GM23338 (cell line): Measurements from ENCODE around the gene RASEF. TPM values are rescaled to one million over a fixed set of nuclear protein-coding genes. Genes with fewer than 3 reads are reported as not detected.

ENCODE experiments used
- ATAC-seq: fragments of 200-7000 bp; cut with Tn5 transposase; 3 replicates; pipeline ENCODE4 v1.9.1; 2020
- DNase-seq: peaks from one replicate; pipeline ENCODE4 v3.0.0-alpha.2; 2015; ENCODE audit warnings: low spot score
- H2AFZ ChIP-seq: fragments of 200-600 bp; sonication (generic); 2 replicates; pipeline ENCODE4 v1.8.0; 2016; ENCODE audit warnings: antibody characterized with exemption, mild to moderate bottlenecking, moderate library complexity
- H3F3A ChIP-seq: fragments of 200-600 bp; sonication (generic); replicated peaks from 2 replicates; pipeline ENCODE4 v1.8.0; 2017; ENCODE audit warnings: antibody characterized with exemption, mixed run types, low read depth
- H3K27ac ChIP-seq: fragments of 200-600 bp; sonication (generic); 2 replicates; pipeline ENCODE4 v1.6.1; 2016; ENCODE audit warnings: low read depth
- H3K27me3 ChIP-seq: fragments of 200-600 bp; sonication (generic); 2 replicates; pipeline ENCODE4 v1.8.0; 2016; ENCODE audit warnings: mild to moderate bottlenecking, mixed run types, moderate library complexity; ENCODE audit not compliant: insufficient read depth
- H3K36me3 ChIP-seq: fragments of 200-600 bp; sonication (generic); 2 replicates; pipeline ENCODE4 v1.8.0; 2016; ENCODE audit warnings: mild to moderate bottlenecking; ENCODE audit not compliant: insufficient read depth
- H3K4me1 ChIP-seq: fragments of 200-600 bp; sonication (generic); 2 replicates; pipeline ENCODE4 v1.8.0; 2016; ENCODE audit warnings: mild to moderate bottlenecking, moderate library complexity; ENCODE audit not compliant: insufficient read depth
- H3K4me2 ChIP-seq: fragments of 200-600 bp; sonication (generic); 2 replicates; pipeline ENCODE4 v1.7.1; 2017; ENCODE audit warnings: mixed run types
- H3K4me3 ChIP-seq: fragments of 200-600 bp; sonication (generic); 2 replicates; pipeline ENCODE4 v1.6.1; 2016; ENCODE audit warnings: mixed run types
- H3K79me2 ChIP-seq: fragments of 200-600 bp; sonication (generic); replicated peaks from 2 replicates; pipeline ENCODE4 v1.8.0; 2017; ENCODE audit warnings: mild to moderate bottlenecking; ENCODE audit not compliant: insufficient read depth
- H3K9me2 ChIP-seq: fragments of 200-600 bp; sonication (generic); 2 replicates; pipeline ENCODE4 v1.8.0; 2017; ENCODE audit not compliant: insufficient read depth
- H4K20me1 ChIP-seq: fragments of 200-600 bp; sonication (generic); replicated peaks from 2 replicates; pipeline ENCODE4 v1.8.0; 2017; ENCODE audit warnings: mild to moderate bottlenecking; ENCODE audit not compliant: insufficient read depth
- H3K27ac Mint-ChIP-seq: 2 replicates; pipeline ENCODE4 v1.8.0; 2020; ENCODE audit warnings: inconsistent platforms, mild to moderate bottlenecking, moderate library complexity, mixed read lengths
- H3K27me3 Mint-ChIP-seq: 3 replicates; pipeline ENCODE4 v1.8.0; 2022; ENCODE audit warnings: low read depth, mild to moderate bottlenecking, moderate library complexity, mixed read lengths, inconsistent platforms; ENCODE audit not compliant: insufficient read depth, poor library complexity
- H3K36me3 Mint-ChIP-seq: 3 replicates; pipeline ENCODE4 v1.8.0; 2021; ENCODE audit warnings: low read depth, mild to moderate bottlenecking, inconsistent platforms, moderate library complexity, mixed read lengths
- H3K4me1 Mint-ChIP-seq: 3 replicates; pipeline ENCODE4 v1.8.0; 2020; ENCODE audit warnings: mild to moderate bottlenecking, inconsistent platforms, mixed read lengths
- H3K4me3 Mint-ChIP-seq: 3 replicates; pipeline ENCODE4 v1.8.0; 2021; ENCODE audit warnings: moderate library complexity, mild to moderate bottlenecking, inconsistent platforms, mixed read lengths
- H3K9me3 Mint-ChIP-seq: 3 replicates; pipeline ENCODE4 v1.8.0; 2020; ENCODE audit warnings: moderate library complexity, mild to moderate bottlenecking, inconsistent platforms, mixed read lengths
- EZH2 ChIP-seq: fragments of 200-600 bp; sonication (generic); IDR thresholded peaks from one replicate; pipeline ENCODE4 v1.8.0; 2017; ENCODE audit warnings: antibody characterized with exemption, mild to moderate bottlenecking, low read depth; ENCODE audit not compliant: unreplicated experiment
- EZH2phosphoT487 ChIP-seq: fragments of 200-600 bp; sonication (generic); IDR thresholded peaks from one replicate; pipeline ENCODE4 v1.8.1; 2018; ENCODE audit warnings: antibody characterized with exemption; ENCODE audit not compliant: unreplicated experiment
- POLR2AphosphoS5 ChIP-seq: IDR thresholded peaks from 2 replicates; pipeline ENCODE4 v1.6.1; 2016; ENCODE audit warnings: antibody characterized with exemption, low read depth
- STAT1 ChIP-seq: IDR thresholded peaks from one replicate; pipeline ENCODE4 v1.6.1; 2016; ENCODE audit warnings: antibody characterized with exemption; ENCODE audit not compliant: unreplicated experiment
- ZNF114 ChIP-seq: fragments of 250-450 bp; sonication (Bioruptor Pico); IDR thresholded peaks from 2 replicates; pipeline ENCODE4 v1.5.0; 2020; ENCODE audit warnings: mild to moderate bottlenecking, moderate library complexity
- ZNF331 ChIP-seq: fragments of 250-450 bp; sonication (Bioruptor Pico); IDR thresholded peaks from 2 replicates; pipeline ENCODE4 v1.5.0; 2020; ENCODE audit warnings: low read depth, mild to moderate bottlenecking, moderate library complexity
- polyA plus RNA-seq: library from polyadenylated mRNA; unstranded; fragments of >200 nt; fragmentation: Nextera tagmentation; extraction: Ambion mirVana; gene quantifications from 2 replicates; pipeline ENCODE4 v1.2.1, GENCODE V29; 2016
- total RNA-seq: library from RNA; depleted of rRNA; stranded (reverse); fragments of >200 nt; shearing (Covaris generic); gene quantifications from 2 replicates; pipeline ENCODE4 v1.2.3, GENCODE V29; 2014
- TF ChIP-seq, protein P1 (sequence below): IDR thresholded peaks from 2 replicates; pipeline ENCODE4 v1.6.1; 2016; ENCODE audit warnings: antibody characterized with exemption
- TF ChIP-seq, protein P2 (sequence below): IDR thresholded peaks from one replicate; pipeline ENCODE4 v1.6.1; 2018; ENCODE audit warnings: antibody characterized with exemption; ENCODE audit not compliant: unreplicated experiment
- TF ChIP-seq, protein P3 (sequence below): fragments of 250-450 bp; sonication (Bioruptor Pico); IDR thresholded peaks from 2 replicates; pipeline ENCODE4 v1.5.0; 2020; ENCODE audit warnings: mild to moderate bottlenecking, moderate library complexity

The RASEF gene
- total and polyA plus RNA-seq, 2 experiments from 2014 or later: 3.6 to 10.4 TPM

DNA sequence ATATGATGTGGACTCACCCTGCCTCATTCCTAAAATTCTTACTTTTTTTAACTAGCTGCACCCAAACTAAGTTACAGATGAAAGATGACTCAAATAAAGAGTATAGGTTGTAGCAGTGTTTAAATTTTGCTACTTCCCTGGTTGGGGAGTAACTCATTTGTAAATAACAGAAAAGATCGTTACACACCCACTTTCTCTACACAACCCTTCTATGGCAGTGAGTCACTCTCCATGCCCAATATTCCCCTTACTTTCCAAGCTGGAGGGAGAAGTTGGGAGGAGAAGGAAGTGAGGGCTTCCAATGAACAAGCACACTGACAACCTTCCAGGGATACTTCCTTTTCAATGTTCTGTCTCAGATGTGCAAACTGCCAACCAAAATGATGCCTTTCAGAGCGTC, 1.9 kb downstream of the RASEF start:
- no peaks in the 10 kb centered on the region for H4K20me1 ChIP-seq
- TF ChIP-seq EZH2 (no peak), ZNF331 (no peak), STAT1 (no peak), ZNF114 (CRISPR knock-in tag) (no peak), EZH2phosphoT487 (no peak), POLR2AphosphoS5 (no peak)
- TF ChIP-seq, protein P1, sequence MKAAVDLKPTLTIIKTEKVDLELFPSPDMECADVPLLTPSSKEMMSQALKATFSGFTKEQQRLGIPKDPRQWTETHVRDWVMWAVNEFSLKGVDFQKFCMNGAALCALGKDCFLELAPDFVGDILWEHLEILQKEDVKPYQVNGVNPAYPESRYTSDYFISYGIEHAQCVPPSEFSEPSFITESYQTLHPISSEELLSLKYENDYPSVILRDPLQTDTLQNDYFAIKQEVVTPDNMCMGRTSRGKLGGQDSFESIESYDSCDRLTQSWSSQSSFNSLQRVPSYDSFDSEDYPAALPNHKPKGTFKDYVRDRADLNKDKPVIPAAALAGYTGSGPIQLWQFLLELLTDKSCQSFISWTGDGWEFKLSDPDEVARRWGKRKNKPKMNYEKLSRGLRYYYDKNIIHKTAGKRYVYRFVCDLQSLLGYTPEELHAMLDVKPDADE: no peak
- TF ChIP-seq, protein P2, sequence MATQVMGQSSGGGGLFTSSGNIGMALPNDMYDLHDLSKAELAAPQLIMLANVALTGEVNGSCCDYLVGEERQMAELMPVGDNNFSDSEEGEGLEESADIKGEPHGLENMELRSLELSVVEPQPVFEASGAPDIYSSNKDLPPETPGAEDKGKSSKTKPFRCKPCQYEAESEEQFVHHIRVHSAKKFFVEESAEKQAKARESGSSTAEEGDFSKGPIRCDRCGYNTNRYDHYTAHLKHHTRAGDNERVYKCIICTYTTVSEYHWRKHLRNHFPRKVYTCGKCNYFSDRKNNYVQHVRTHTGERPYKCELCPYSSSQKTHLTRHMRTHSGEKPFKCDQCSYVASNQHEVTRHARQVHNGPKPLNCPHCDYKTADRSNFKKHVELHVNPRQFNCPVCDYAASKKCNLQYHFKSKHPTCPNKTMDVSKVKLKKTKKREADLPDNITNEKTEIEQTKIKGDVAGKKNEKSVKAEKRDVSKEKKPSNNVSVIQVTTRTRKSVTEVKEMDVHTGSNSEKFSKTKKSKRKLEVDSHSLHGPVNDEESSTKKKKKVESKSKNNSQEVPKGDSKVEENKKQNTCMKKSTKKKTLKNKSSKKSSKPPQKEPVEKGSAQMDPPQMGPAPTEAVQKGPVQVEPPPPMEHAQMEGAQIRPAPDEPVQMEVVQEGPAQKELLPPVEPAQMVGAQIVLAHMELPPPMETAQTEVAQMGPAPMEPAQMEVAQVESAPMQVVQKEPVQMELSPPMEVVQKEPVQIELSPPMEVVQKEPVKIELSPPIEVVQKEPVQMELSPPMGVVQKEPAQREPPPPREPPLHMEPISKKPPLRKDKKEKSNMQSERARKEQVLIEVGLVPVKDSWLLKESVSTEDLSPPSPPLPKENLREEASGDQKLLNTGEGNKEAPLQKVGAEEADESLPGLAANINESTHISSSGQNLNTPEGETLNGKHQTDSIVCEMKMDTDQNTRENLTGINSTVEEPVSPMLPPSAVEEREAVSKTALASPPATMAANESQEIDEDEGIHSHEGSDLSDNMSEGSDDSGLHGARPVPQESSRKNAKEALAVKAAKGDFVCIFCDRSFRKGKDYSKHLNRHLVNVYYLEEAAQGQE: no peak
- TF ChIP-seq, protein P3, sequence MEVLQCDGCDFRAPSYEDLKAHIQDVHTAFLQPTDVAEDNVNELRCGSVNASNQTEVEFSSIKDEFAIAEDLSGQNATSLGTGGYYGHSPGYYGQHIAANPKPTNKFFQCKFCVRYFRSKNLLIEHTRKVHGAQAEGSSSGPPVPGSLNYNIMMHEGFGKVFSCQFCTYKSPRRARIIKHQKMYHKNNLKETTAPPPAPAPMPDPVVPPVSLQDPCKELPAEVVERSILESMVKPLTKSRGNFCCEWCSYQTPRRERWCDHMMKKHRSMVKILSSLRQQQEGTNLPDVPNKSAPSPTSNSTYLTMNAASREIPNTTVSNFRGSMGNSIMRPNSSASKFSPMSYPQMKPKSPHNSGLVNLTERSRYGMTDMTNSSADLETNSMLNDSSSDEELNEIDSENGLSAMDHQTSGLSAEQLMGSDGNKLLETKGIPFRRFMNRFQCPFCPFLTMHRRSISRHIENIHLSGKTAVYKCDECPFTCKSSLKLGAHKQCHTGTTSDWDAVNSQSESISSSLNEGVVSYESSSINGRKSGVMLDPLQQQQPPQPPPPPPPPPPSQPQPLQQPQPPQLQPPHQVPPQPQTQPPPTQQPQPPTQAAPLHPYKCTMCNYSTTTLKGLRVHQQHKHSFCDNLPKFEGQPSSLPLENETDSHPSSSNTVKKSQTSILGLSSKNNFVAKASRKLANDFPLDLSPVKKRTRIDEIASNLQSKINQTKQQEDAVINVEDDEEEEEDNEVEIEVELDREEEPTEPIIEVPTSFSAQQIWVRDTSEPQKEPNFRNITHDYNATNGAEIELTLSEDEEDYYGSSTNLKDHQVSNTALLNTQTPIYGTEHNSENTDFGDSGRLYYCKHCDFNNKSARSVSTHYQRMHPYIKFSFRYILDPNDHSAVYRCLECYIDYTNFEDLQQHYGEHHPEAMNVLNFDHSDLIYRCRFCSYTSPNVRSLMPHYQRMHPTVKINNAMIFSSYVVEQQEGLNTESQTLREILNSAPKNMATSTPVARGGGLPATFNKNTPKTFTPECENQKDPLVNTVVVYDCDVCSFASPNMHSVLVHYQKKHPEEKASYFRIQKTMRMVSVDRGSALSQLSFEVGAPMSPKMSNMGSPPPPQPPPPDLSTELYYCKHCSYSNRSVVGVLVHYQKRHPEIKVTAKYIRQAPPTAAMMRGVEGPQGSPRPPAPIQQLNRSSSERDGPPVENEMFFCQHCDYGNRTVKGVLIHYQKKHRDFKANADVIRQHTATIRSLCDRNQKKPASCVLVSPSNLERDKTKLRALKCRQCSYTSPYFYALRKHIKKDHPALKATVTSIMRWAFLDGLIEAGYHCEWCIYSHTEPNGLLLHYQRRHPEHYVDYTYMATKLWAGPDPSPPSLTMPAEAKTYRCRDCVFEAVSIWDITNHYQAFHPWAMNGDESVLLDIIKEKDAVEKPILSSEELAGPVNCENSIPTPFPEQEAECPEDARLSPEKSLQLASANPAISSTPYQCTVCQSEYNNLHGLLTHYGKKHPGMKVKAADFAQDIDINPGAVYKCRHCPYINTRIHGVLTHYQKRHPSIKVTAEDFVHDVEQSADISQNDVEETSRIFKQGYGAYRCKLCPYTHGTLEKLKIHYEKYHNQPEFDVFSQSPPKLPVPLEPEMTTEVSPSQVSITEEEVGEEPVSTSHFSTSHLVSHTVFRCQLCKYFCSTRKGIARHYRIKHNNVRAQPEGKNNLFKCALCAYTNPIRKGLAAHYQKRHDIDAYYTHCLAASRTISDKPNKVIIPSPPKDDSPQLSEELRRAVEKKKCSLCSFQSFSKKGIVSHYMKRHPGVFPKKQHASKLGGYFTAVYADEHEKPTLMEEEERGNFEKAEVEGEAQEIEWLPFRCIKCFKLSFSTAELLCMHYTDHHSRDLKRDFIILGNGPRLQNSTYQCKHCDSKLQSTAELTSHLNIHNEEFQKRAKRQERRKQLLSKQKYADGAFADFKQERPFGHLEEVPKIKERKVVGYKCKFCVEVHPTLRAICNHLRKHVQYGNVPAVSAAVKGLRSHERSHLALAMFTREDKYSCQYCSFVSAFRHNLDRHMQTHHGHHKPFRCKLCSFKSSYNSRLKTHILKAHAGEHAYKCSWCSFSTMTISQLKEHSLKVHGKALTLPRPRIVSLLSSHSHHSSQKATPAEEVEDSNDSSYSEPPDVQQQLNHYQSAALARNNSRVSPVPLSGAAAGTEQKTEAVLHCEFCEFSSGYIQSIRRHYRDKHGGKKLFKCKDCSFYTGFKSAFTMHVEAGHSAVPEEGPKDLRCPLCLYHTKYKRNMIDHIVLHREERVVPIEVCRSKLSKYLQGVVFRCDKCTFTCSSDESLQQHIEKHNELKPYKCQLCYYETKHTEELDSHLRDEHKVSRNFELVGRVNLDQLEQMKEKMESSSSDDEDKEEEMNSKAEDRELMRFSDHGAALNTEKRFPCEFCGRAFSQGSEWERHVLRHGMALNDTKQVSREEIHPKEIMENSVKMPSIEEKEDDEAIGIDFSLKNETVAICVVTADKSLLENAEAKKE: no peak
- H3K27ac ChIP-seq: no peak overlapping the region
- no peak overlapping the region for H2AFZ ChIP-seq
- peaks cover 45% of the 10 kb centered on the region for H3K27me3 ChIP-seq
- H3F3A ChIP-seq: no peaks in the 10 kb centered on the region
- no peaks in the 10 kb centered on the region for H3K36me3 ChIP-seq
- peak overlapping the region; percentile 69 for H3K4me2 ChIP-seq
- ATAC-seq (no peak), DNase-seq (no peak)
- Mint-ChIP-seq H3K9me3 (no peaks in the 10 kb centered on the region; the same call in 2 of the 3 replicates), H3K27me3 (peaks cover 30% of the 10 kb centered on the region), H3K27ac (no peak overlapping the region), H3K4me1 (peaks cover 20% of the 10 kb centered on the region; the same call in 2 of the 3 replicates), H3K4me3 (peak overlapping the region; percentile 80; the same call in 1 of the 3 replicates), H3K36me3 (peaks cover 2% of the 10 kb centered on the region; the same call in 1 of the 3 replicates)
- H3K4me3 ChIP-seq: peak overlapping the region; percentile 45
- H3K9me2 ChIP-seq: no peaks in the 10 kb centered on the region
- H3K79me2 ChIP-seq: peaks cover 16% of the 10 kb centered on the region
- peaks cover 6% of the 10 kb centered on the region; the same call in 1 of the 2 replicates for H3K4me1 ChIP-seq
